ENCODE measurements around the gene RNF182.

The RNF182 gene

DNA sequence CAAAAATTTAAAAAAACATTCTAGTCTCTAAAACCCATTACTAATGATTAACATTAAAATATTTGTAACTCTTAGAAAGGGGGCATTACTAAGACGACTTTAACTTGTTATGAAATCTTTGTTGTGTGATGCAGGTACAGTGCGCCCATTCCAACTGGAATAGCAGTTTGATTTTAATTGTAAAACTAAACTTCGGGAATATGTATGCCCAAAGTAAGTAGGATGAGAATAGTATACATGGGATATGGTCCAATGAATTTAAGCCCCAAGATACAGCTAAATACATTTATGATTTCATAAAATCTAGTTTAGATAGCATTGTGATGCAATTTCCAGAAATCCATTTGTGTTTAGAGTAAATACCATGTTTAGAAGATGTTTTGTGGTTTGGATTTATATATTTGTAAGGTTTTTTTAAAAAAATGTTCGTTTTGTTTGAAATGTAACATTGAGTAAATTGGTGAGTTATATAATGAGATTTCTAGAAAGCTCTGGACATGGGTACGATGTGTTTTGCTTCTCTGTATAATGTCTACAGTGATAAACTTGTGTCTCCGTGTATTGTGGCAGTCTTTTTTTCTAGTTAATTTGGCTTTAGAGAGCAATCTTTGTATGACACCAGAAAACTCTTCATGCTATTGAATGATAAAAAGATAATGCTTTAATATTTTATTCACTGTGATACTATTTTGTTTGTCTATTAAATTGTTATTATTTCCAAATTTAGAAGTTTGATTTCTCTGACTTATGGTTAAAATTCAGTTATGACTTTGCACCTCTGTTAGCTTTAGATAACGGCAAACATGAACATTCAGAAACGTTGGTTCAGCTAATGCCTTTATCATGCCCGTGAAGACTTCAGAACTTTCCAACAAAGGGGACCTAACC, 54.8 kb downstream of the RNF182 start:
- H3K4me3 ChIP-seq (replicated peaks; ENCODE audit: low read depth, low read length), result no peak overlapping the region
- DNase-seq (ENCODE audit: low read depth), result no peak
- TF ChIP-seq, protein P1, sequence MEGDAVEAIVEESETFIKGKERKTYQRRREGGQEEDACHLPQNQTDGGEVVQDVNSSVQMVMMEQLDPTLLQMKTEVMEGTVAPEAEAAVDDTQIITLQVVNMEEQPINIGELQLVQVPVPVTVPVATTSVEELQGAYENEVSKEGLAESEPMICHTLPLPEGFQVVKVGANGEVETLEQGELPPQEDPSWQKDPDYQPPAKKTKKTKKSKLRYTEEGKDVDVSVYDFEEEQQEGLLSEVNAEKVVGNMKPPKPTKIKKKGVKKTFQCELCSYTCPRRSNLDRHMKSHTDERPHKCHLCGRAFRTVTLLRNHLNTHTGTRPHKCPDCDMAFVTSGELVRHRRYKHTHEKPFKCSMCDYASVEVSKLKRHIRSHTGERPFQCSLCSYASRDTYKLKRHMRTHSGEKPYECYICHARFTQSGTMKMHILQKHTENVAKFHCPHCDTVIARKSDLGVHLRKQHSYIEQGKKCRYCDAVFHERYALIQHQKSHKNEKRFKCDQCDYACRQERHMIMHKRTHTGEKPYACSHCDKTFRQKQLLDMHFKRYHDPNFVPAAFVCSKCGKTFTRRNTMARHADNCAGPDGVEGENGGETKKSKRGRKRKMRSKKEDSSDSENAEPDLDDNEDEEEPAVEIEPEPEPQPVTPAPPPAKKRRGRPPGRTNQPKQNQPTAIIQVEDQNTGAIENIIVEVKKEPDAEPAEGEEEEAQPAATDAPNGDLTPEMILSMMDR (IDR thresholded peaks at IDR 0.05; ENCODE audit: low read length, missing control alignments), result no peak

DNA sequence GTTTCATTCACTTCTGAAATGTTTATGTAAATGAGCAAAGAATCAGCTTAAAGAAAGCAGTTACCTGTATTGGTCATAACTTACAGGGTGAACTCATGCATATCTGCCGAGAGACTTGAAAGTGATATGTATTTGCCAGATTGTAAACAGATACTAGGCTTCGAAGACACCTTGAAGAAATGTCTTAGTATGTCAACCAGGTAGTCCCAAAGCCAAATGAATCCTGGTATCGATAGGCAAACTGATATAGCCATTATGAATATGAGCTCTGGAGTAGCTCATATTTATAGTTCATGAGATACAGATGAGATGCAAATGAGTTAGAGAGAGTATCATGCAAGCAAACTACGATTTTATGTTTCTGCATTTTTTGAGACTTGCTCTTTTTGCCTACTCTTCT, 55.8 kb downstream of the RNF182 start:
- no peak for DNase-seq (ENCODE audit: low read depth)
- H3K4me3 ChIP-seq (replicated peaks; ENCODE audit: low read depth, low read length), result no peak overlapping the region
- TF ChIP-seq, protein P1 (IDR thresholded peaks at IDR 0.05; ENCODE audit: low read length, missing control alignments), result no peak

DNA sequence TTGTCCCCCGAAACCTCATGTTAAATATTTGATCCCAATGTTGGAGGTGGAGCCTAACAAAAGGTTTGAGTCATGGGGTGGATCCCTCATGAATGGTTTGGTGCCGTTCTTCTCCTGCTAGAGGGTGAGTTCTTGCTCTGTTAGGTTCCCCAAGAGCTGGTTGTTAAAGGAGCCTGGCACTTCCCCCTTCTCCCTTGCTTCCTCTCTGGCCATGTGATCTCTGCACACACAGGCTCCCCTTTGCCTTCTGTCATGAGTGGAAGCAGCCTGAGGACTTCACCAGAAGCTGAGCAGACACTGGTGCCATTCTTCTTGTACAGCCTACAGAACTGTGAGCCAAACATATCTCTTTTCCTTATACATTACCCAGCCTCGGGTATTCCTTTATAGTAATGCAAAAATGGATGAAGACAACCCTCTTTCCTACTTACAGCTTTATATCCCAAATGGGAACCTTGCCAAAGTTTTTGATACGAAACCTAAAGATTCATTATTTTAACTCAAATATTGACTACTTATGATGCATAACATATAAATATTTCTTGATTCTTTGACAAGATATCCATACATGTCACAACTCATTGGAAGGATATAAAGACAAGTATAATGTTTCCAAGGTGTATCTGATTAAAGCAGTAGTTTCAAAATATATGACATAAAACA, 61.0 kb downstream of the RNF182 start:
- TF ChIP-seq, protein P1 (IDR thresholded peaks at IDR 0.05; ENCODE audit: low read length, missing control alignments), result no peak
- H3K4me3 ChIP-seq (replicated peaks; ENCODE audit: low read depth, low read length), result no peak overlapping the region
- DNase-seq (ENCODE audit: low read depth), result no peak

DNA sequence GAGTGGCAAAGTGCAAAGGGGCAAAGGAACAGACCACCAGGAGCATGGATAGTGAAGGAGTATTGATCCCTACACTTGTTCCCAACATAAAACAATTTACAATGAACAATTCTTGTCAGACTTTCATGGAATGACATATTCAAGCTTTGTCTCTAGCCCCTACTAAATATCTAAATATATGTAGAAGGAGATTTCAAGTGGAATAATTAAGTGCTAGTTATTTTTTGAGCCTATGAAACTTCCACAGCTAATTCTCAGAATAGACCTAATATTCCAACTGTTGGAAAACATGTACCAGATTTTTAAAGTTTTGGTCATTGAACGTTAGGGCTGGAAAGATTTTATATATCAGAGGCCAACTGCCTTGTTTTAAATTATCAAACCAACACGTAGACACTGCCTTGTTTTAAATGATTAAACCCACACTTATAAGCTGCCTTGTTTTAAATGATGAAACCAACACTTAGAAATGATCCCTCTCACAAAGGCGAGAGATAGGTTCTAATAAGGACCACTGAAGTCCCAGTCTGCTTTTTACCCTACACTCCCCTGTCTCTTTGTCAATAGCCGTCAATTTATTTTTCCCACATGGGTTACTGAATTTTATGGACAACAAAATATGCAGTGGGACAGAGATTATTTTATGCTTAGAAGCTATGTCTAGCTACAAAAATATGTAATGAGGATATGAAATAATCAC, 62.1 kb downstream of the RNF182 start:
- TF ChIP-seq, protein P1 (IDR thresholded peaks at IDR 0.05; ENCODE audit: low read length, missing control alignments), result no peak
- no peak for DNase-seq (ENCODE audit: low read depth)
- H3K4me3 ChIP-seq (replicated peaks; ENCODE audit: low read depth, low read length), result no peak overlapping the region

DNA sequence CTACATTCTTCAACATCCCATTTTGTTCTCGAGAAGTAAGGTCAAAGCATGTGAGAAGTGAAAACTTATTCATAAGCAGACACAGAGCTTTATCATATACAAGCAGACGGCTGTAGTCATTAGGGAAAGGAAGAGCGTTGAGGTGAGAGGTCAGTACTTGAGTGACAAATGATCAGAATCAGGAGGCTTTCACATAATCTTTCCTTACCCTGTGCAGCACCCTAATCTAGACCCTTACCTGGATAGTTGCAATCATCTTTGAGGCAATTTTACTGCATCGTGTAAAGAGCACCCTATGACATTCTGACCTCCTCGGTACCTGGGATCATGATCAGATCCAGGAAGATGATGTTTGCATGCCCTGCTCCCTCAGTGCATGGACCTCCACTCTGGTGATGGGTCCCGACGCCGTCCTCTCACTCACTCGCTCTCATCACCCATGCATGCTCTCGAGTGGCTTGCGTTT, 62.7 kb downstream of the RNF182 start:
- TF ChIP-seq, protein P1 (IDR thresholded peaks at IDR 0.05; ENCODE audit: low read length, missing control alignments), result no peak
- DNase-seq (ENCODE audit: low read depth), result no peak
- H3K4me3 ChIP-seq (replicated peaks; ENCODE audit: low read depth, low read length), result no peak overlapping the region

DNA sequence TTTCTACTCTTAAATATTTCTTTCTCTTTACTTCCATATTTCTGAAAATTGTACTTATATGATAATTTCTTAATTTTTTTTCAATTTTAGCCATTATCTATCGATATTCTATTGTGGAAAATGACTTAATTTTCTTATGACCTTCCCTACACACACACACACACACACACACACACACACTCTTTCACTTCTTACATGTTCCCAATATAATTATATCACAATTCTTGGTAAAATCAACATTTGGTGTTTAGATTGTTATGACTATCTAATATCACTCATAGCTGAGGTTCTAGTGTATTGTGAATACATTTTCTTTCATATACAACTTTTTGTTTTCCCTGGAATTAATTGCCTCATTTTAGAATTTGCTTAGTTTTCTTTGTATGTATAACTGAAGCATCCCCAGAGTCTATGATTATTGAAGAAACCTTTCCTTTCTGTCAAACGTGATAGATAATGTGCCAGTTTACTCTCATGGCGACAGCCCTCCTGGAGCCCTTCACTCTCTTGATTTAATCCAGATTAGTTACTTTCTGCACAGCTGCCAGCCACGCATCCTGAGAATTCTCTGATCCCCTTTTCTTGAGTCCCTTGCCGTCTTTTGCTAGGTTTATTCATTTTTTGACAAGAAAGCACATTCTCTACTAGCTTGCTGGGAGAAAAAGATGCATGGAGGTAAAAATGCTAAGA, 63.4 kb downstream of the RNF182 start:
- TF ChIP-seq, protein P1 (IDR thresholded peaks at IDR 0.05; ENCODE audit: low read length, missing control alignments), result no peak
- no peak overlapping the region for H3K4me3 ChIP-seq (replicated peaks; ENCODE audit: low read depth, low read length)
- no peak for DNase-seq (ENCODE audit: low read depth)
